ENCODE results near the gene FAM193A.

Gene FAM193A

GRCh38 chr4:2604614-2605013 is 68.2 kb downstream of the FAM193A start:
- H3K4me3 ChIP-seq (ENCODE audit: insufficient read depth, low read length, poor library complexity, severe bottlenecking) = no peak overlapping the region
- TF ChIP-seq EZH2phosphoT487 (conservative IDR thresholded peaks at IDR 0.05; ENCODE audit: low read length) (no peak), CTCF (IDR thresholded peaks at IDR 0.05; ENCODE audit: insufficient read depth, low read length, poor library complexity, severe bottlenecking) (no peak)
- H3K9ac ChIP-seq (ENCODE audit: low read length) = no peak overlapping the region
- no peaks in the 10 kb centered on the region for H3K9me2 ChIP-seq (replicated peaks; ENCODE audit: insufficient read depth, low read length)
- no peaks in the 10 kb centered on the region for H3K36me3 ChIP-seq (ENCODE audit: low read length)
- H3K79me2 ChIP-seq (ENCODE audit: insufficient read depth, low read length) = peaks cover 80% of the 10 kb centered on the region
- H4K20me1 ChIP-seq (ENCODE audit: low read depth, low read length) = no peaks in the 10 kb centered on the region
- H3K9me3 ChIP-seq (ENCODE audit: insufficient read depth, low read length) = no peaks in the 10 kb centered on the region
- no peak overlapping the region for H3K4me2 ChIP-seq (ENCODE audit: low read depth, low read length, poor library complexity, severe bottlenecking)
- H3K27me3 ChIP-seq (ENCODE audit: low read length) = no peaks in the 10 kb centered on the region
- H3F3A ChIP-seq (ENCODE audit: insufficient read depth) = no peaks in the 10 kb centered on the region
- H2AFZ ChIP-seq (ENCODE audit: low read depth, low read length, severe bottlenecking) = no peak overlapping the region
- no peak overlapping the region for H3K27ac ChIP-seq (ENCODE audit: low read depth, low read length)

- no peaks in the 10 kb centered on the region for H4K20me1 ChIP-seq (ENCODE audit: low read depth, low read length)
- H3K79me2 ChIP-seq (ENCODE audit: insufficient read depth, low read length) = peaks cover 78% of the 10 kb centered on the region
- no peaks in the 10 kb centered on the region for H3F3A ChIP-seq (ENCODE audit: insufficient read depth)
- no peak overlapping the region for H3K4me3 ChIP-seq (ENCODE audit: insufficient read depth, low read length, poor library complexity, severe bottlenecking)
- TF ChIP-seq EZH2phosphoT487 (conservative IDR thresholded peaks at IDR 0.05; ENCODE audit: low read length) (no peak), CTCF (IDR thresholded peaks at IDR 0.05; ENCODE audit: insufficient read depth, low read length, poor library complexity, severe bottlenecking) (no peak)
- no peak overlapping the region for H3K4me2 ChIP-seq (ENCODE audit: low read depth, low read length, poor library complexity, severe bottlenecking)
- H3K36me3 ChIP-seq (ENCODE audit: low read length) = no peaks in the 10 kb centered on the region
- H2AFZ ChIP-seq (ENCODE audit: low read depth, low read length, severe bottlenecking) = no peak overlapping the region
- no peaks in the 10 kb centered on the region for H3K27me3 ChIP-seq (ENCODE audit: low read length)
- H3K9me3 ChIP-seq (ENCODE audit: insufficient read depth, low read length) = no peaks in the 10 kb centered on the region
- H3K27ac ChIP-seq (ENCODE audit: low read depth, low read length) = no peak overlapping the region
- no peaks in the 10 kb centered on the region for H3K9me2 ChIP-seq (replicated peaks; ENCODE audit: insufficient read depth, low read length)
- no peak overlapping the region for H3K9ac ChIP-seq (ENCODE audit: low read length)
These were observed 70.6 kb downstream of the FAM193A start for GRCh38 chr4:2606960-2607506.

- H3K9me2 ChIP-seq (replicated peaks; ENCODE audit: insufficient read depth, low read length) = no peaks in the 10 kb centered on the region
- no peak overlapping the region for H3K4me3 ChIP-seq (ENCODE audit: insufficient read depth, low read length, poor library complexity, severe bottlenecking)
- no peak overlapping the region for H3K9ac ChIP-seq (ENCODE audit: low read length)
- no peaks in the 10 kb centered on the region for H3K36me3 ChIP-seq (ENCODE audit: low read length)
- H4K20me1 ChIP-seq (ENCODE audit: low read depth, low read length) = no peaks in the 10 kb centered on the region
- no peak for TF ChIP-seq CTCF (IDR thresholded peaks at IDR 0.05; ENCODE audit: insufficient read depth, low read length, poor library complexity, severe bottlenecking)
- no peak for TF ChIP-seq EZH2phosphoT487 (conservative IDR thresholded peaks at IDR 0.05; ENCODE audit: low read length)
- H3K9me3 ChIP-seq (ENCODE audit: insufficient read depth, low read length) = no peaks in the 10 kb centered on the region
- H3F3A ChIP-seq (ENCODE audit: insufficient read depth) = no peaks in the 10 kb centered on the region
- peaks cover 86% of the 10 kb centered on the region for H3K79me2 ChIP-seq (ENCODE audit: insufficient read depth, low read length)
- H2AFZ ChIP-seq (ENCODE audit: low read depth, low read length, severe bottlenecking) = no peak overlapping the region
- no peaks in the 10 kb centered on the region for H3K27me3 ChIP-seq (ENCODE audit: low read length)
- H3K4me2 ChIP-seq (ENCODE audit: low read depth, low read length, poor library complexity, severe bottlenecking) = no peak overlapping the region
- no peak overlapping the region for H3K27ac ChIP-seq (ENCODE audit: low read depth, low read length)
These were observed 71.4 kb downstream of the FAM193A start for GRCh38 chr4:2607822-2608221.

All from SU-DHL-6 (cell line).